Loucy (cell line): Measurements from ENCODE around the gene IRX3.

ENCODE experiments used
- H2AFZ ChIP-seq: fragments of 200-600 bp; sonication (generic); 2 replicates; pipeline ENCODE4 v1.6.0; 2016; ENCODE audit warnings: antibody characterized with exemption, mild to moderate bottlenecking, low read length, moderate library complexity
- H3F3A ChIP-seq: fragments of 200-600 bp; 2 replicates; pipeline ENCODE4 v1.6.0; 2016; ENCODE audit warnings: antibody characterized with exemption, low read depth, mild to moderate bottlenecking
- H3K27me3 ChIP-seq: fragments of 200-600 bp; sonication (generic); 2 replicates; pipeline ENCODE4 v1.6.1; 2014; ENCODE audit warnings: low read length, mild to moderate bottlenecking; ENCODE audit not compliant: insufficient read depth, poor library complexity, severe bottlenecking
- H3K36me3 ChIP-seq: fragments of 200-600 bp; sonication (generic); 2 replicates; pipeline ENCODE4 v1.6.1; 2016; ENCODE audit warnings: low read length; ENCODE audit not compliant: insufficient read depth
- H3K4me1 ChIP-seq: fragments of 200-600 bp; sonication (generic); 2 replicates; pipeline ENCODE4 v1.5.1; 2014; ENCODE audit warnings: low read length, mild to moderate bottlenecking; ENCODE audit not compliant: insufficient read depth, poor library complexity, severe bottlenecking
- H3K4me2 ChIP-seq: fragments of 200-600 bp; sonication (generic); 2 replicates; pipeline ENCODE4 v1.6.0; 2014; ENCODE audit warnings: antibody characterized with exemption, low read length, low read depth, mild to moderate bottlenecking; ENCODE audit not compliant: poor library complexity, severe bottlenecking
- H3K4me3 ChIP-seq: fragments of 200-600 bp; sonication (generic); 2 replicates; pipeline ENCODE4 v1.5.1; 2014; ENCODE audit warnings: low read length, mild to moderate bottlenecking, mixed read lengths; ENCODE audit not compliant: poor library complexity, severe bottlenecking
- H3K79me2 ChIP-seq: fragments of 200-600 bp; sonication (generic); 2 replicates; pipeline ENCODE4 v1.6.1; 2014; ENCODE audit warnings: low read length; ENCODE audit not compliant: insufficient read depth
- H3K9ac ChIP-seq: fragments of 200-600 bp; sonication (generic); 2 replicates; pipeline ENCODE4 v1.6.0; 2014; ENCODE audit warnings: mild to moderate bottlenecking, low read depth, low read length, moderate library complexity; ENCODE audit not compliant: poor library complexity, severe bottlenecking
- H3K9me2 ChIP-seq: fragments of 200-600 bp; sonication (generic); replicated peaks from 2 replicates; pipeline ENCODE4 v1.6.1; 2016; ENCODE audit warnings: low read depth, low read length, mixed read lengths
- H3K9me3 ChIP-seq: fragments of 200-600 bp; sonication (generic); 2 replicates; pipeline ENCODE4 v1.6.1; 2014; ENCODE audit warnings: mild to moderate bottlenecking, antibody characterized with exemption, low read length, low read depth; ENCODE audit not compliant: insufficient read depth
- H4K20me1 ChIP-seq: fragments of 200-600 bp; sonication (generic); 2 replicates; pipeline ENCODE4 v1.6.0; 2014; ENCODE audit warnings: antibody characterized with exemption, low read length, mild to moderate bottlenecking; ENCODE audit not compliant: insufficient read depth, poor library complexity, severe bottlenecking
- CTCF ChIP-seq: fragments of 200-600 bp; sonication (generic); conservative IDR thresholded peaks from 2 replicates; pipeline ENCODE4 v1.5.1; 2014; ENCODE audit warnings: mild to moderate bottlenecking, antibody characterized with exemption, low read length
- EZH2phosphoT487 ChIP-seq: fragments of 200-600 bp; IDR thresholded peaks from 2 replicates; pipeline ENCODE4 v1.6.1; 2018; ENCODE audit warnings: antibody characterized with exemption, mild to moderate bottlenecking, moderate library complexity, borderline replicate concordance

IRX3 gene

DNA sequence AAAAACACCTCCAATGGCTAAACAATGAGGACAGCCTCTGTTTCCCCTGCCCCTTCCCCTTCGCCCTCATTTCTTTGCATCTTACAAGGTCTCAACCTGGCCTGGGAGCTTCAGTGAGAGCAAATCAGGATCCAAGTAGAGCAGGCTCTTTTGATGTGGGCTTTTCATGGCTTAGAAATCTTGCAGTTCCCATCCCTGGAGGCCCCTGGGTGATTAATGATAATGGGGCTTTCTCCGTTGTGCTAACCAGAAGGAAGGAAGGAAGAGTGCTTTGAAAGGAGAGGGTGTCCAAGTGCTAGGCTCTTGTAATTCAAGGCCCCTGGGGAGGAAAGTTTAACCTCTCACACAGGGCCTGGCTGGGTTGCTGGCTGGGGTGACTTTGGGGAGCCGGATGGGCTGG lies 18.5 kb upstream of the IRX3 start:
- H3K9me3 ChIP-seq, result no peaks in the 10 kb centered on the region
- H2AFZ ChIP-seq, result no peak overlapping the region
- no peaks in the 10 kb centered on the region for H3K36me3 ChIP-seq
- no peak overlapping the region for H3K9ac ChIP-seq
- H3K9me2 ChIP-seq, result no peaks in the 10 kb centered on the region
- TF ChIP-seq EZH2phosphoT487 (no peak), CTCF (no peak)
- H3K4me3 ChIP-seq, result no peak overlapping the region
- H3K4me1 ChIP-seq, result peaks cover 25% of the 10 kb centered on the region
- no peaks in the 10 kb centered on the region for H3F3A ChIP-seq
- no peaks in the 10 kb centered on the region for H3K27me3 ChIP-seq
- H3K79me2 ChIP-seq, result no peaks in the 10 kb centered on the region
- peak overlapping the region; percentile 50 for H3K4me2 ChIP-seq
- H4K20me1 ChIP-seq, result no peaks in the 10 kb centered on the region

DNA sequence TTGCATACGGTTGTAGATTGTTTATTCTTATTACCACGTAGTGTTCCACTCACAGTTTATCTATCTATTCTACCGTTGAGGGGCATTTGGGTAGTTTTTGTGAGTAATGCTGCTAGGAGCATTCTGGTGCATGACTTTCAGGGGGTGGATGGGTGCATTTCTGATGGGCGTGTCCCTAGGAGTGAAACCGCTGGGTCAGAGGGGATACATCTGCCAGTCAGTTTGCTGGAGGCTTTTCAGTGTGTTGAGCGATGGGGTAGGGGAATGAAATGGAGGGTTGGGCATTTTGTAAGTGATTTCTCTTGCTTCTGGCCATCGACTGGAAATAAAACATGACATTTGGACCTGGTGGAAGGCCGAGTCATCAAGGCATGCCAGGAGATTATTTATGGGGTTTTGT lies 17.0 kb upstream of the IRX3 start:
- H3K36me3 ChIP-seq, result no peaks in the 10 kb centered on the region
- H4K20me1 ChIP-seq, result no peaks in the 10 kb centered on the region
- H3K4me3 ChIP-seq, result no peak overlapping the region
- H3F3A ChIP-seq, result no peaks in the 10 kb centered on the region
- no peaks in the 10 kb centered on the region for H3K9me3 ChIP-seq
- no peaks in the 10 kb centered on the region for H3K27me3 ChIP-seq
- peaks cover 25% of the 10 kb centered on the region for H3K4me1 ChIP-seq
- no peak overlapping the region for H3K9ac ChIP-seq
- TF ChIP-seq CTCF (no peak), EZH2phosphoT487 (no peak)
- no peaks in the 10 kb centered on the region for H3K79me2 ChIP-seq
- no peak overlapping the region for H2AFZ ChIP-seq
- no peak overlapping the region for H3K4me2 ChIP-seq
- H3K9me2 ChIP-seq, result no peaks in the 10 kb centered on the region

- Histone ChIP-seq H4K20me1 (no peaks in the 10 kb centered on the region), H2AFZ (no peak overlapping the region), H3K4me1 (peaks cover 2% of the 10 kb centered on the region), H3F3A (peaks cover 2% of the 10 kb centered on the region; the same call in 1 of the 2 replicates), H3K9ac (no peak overlapping the region), H3K9me3 (no peaks in the 10 kb centered on the region), H3K4me3 (no peak overlapping the region), H3K9me2 (no peaks in the 10 kb centered on the region), H3K79me2 (no peaks in the 10 kb centered on the region), H3K27me3 (no peaks in the 10 kb centered on the region), H3K4me2 (no peak overlapping the region), H3K36me3 (no peaks in the 10 kb centered on the region)
- TF ChIP-seq EZH2phosphoT487 (no peak), CTCF (no peak)
These were observed 10.6 kb upstream of the IRX3 start for GRCh38 chr16:54297154-54297553.
